HepG2 (cell line): ENCODE data around the gene AMIGO3. TPM values are rescaled to one million over a fixed set of nuclear protein-coding genes. Genes with fewer than 3 reads are reported as not detected.

ENCODE experiments used
- FOXK2 ChIP-seq: fragments of 450-650 bp; IDR thresholded peaks from 2 replicates; pipeline ENCODE4 v1.6.1; 2016
- JUNB ChIP-seq: sonication (generic); formaldehyde crosslinking; IDR thresholded peaks from 2 replicates; pipeline ENCODE4 v1.8.0; 2022; ENCODE audit warnings: missing genetic modification reagents, mild to moderate bottlenecking, borderline replicate concordance
- SP1 ChIP-seq, 2 experiments: fragments of 450-650 bp in 1 of 2; sonication (generic) in 1 of 2; formaldehyde crosslinking in 1 of 2; IDR thresholded peaks; 2 replicates each; pipeline versions ENCODE4 v1.4.0 to v1.6.1; 2016 to 2020; ENCODE audit warnings: missing genetic modification reagents in 1 of 2
- TMF1 ChIP-seq: sonication (generic); formaldehyde crosslinking; IDR thresholded peaks from 2 replicates; pipeline ENCODE4 v1.8.1; 2022; ENCODE audit warnings: low read depth, missing genetic modification reagents
- ZNF10 ChIP-seq: sonication (generic); formaldehyde crosslinking; IDR thresholded peaks from 2 replicates; pipeline ENCODE4 v1.4.0; 2020; ENCODE audit warnings: mild to moderate bottlenecking, low read depth, missing genetic modification reagents, borderline replicate concordance
- polyA plus RNA-seq, 8 experiments: library from polyadenylated mRNA; depleted of rRNA in 3 of 8; stranded (reverse) in 7 of 8; unstranded in 1 of 8; fragments of >200 nt; fragmentation: Illumina TruSeq in 4 of 8; extraction: Trizol in 4 of 8; gene quantifications; 2 replicates each; pipeline versions ENCODE4 v1.2.1 to v1.2.3, GENCODE V29; 2011 to 2016; ENCODE audit warnings: low read depth in 4 of 8, missing spikeins in 1 of 8, mixed read lengths in 1 of 8; ENCODE audit not compliant: insufficient read depth in 1 of 8
- total RNA-seq, 5 experiments: library from RNA; depleted of rRNA; stranded (reverse); fragments of >200 nt; fragmentation: Illumina TruSeq; extraction: Trizol; gene quantifications; 2 replicates each; pipeline ENCODE4 v1.2.3, GENCODE V29; 2016; ENCODE audit warnings: low read depth in 1 of 5
- TF ChIP-seq, protein P1 (sequence below): sonication (generic); formaldehyde crosslinking; IDR thresholded peaks from 2 replicates; pipeline ENCODE4 v1.5.0; 2020; ENCODE audit warnings: mild to moderate bottlenecking, missing genetic modification reagents
- TF ChIP-seq, protein P2 (sequence below): sonication (generic); formaldehyde crosslinking; conservative IDR thresholded peaks from 2 replicates; pipeline ENCODE4 v1.4.0; 2020; ENCODE audit warnings: missing genetic modification reagents
- TF ChIP-seq, protein P3 (sequence below): IDR thresholded peaks from 2 replicates; pipeline ENCODE4 v1.6.1; 2016; ENCODE audit warnings: low read depth, missing genetic modification reagents, missing compliant biosample characterization
- TF ChIP-seq, protein P4 (sequence below): sonication (generic); formaldehyde crosslinking; IDR thresholded peaks from 2 replicates; pipeline ENCODE4 v1.8.1; 2023; ENCODE audit warnings: missing genetic modification reagents, inconsistent platforms, borderline replicate concordance

AMIGO3 gene
- total and polyA plus RNA-seq, 2 of the 13 experiments (the other 11 are each of a cell fraction or from before 2014, with no cell fraction given), result 0.35 TPM; not detected in 1

DNA sequence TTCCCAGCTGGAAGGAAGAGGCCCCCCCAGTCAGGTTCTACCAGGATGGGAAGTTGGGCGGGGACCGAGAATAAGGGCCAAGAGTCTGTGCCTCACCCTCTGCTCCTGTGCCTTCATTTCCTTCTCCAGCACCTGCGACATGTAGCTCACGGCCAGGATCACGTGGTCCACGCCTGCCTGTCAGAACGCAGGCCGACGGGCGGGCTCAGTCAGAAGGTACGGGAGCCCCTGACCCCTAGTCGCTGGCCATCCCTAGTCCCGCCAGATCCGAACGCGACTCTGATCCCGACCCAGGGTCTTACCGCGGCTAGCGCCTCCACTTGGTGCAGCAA, 3.8 kb upstream of the AMIGO3 start (continued):
- TF ChIP-seq, protein P1, sequence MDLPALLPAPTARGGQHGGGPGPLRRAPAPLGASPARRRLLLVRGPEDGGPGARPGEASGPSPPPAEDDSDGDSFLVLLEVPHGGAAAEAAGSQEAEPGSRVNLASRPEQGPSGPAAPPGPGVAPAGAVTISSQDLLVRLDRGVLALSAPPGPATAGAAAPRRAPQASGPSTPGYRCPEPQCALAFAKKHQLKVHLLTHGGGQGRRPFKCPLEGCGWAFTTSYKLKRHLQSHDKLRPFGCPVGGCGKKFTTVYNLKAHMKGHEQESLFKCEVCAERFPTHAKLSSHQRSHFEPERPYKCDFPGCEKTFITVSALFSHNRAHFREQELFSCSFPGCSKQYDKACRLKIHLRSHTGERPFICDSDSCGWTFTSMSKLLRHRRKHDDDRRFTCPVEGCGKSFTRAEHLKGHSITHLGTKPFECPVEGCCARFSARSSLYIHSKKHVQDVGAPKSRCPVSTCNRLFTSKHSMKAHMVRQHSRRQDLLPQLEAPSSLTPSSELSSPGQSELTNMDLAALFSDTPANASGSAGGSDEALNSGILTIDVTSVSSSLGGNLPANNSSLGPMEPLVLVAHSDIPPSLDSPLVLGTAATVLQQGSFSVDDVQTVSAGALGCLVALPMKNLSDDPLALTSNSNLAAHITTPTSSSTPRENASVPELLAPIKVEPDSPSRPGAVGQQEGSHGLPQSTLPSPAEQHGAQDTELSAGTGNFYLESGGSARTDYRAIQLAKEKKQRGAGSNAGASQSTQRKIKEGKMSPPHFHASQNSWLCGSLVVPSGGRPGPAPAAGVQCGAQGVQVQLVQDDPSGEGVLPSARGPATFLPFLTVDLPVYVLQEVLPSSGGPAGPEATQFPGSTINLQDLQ (CRISPR knock-in tag), result peak; percentile 66; the same call in 1 of the 2 replicates
- TF ChIP-seq, protein P2, sequence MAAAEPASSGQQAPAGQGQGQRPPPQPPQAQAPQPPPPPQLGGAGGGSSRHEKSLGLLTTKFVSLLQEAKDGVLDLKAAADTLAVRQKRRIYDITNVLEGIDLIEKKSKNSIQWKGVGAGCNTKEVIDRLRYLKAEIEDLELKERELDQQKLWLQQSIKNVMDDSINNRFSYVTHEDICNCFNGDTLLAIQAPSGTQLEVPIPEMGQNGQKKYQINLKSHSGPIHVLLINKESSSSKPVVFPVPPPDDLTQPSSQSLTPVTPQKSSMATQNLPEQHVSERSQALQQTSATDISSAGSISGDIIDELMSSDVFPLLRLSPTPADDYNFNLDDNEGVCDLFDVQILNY (CRISPR knock-in tag), result no peak
- TF ChIP-seq JUNB (CRISPR knock-in tag), result no peak
- TF ChIP-seq, protein P3, sequence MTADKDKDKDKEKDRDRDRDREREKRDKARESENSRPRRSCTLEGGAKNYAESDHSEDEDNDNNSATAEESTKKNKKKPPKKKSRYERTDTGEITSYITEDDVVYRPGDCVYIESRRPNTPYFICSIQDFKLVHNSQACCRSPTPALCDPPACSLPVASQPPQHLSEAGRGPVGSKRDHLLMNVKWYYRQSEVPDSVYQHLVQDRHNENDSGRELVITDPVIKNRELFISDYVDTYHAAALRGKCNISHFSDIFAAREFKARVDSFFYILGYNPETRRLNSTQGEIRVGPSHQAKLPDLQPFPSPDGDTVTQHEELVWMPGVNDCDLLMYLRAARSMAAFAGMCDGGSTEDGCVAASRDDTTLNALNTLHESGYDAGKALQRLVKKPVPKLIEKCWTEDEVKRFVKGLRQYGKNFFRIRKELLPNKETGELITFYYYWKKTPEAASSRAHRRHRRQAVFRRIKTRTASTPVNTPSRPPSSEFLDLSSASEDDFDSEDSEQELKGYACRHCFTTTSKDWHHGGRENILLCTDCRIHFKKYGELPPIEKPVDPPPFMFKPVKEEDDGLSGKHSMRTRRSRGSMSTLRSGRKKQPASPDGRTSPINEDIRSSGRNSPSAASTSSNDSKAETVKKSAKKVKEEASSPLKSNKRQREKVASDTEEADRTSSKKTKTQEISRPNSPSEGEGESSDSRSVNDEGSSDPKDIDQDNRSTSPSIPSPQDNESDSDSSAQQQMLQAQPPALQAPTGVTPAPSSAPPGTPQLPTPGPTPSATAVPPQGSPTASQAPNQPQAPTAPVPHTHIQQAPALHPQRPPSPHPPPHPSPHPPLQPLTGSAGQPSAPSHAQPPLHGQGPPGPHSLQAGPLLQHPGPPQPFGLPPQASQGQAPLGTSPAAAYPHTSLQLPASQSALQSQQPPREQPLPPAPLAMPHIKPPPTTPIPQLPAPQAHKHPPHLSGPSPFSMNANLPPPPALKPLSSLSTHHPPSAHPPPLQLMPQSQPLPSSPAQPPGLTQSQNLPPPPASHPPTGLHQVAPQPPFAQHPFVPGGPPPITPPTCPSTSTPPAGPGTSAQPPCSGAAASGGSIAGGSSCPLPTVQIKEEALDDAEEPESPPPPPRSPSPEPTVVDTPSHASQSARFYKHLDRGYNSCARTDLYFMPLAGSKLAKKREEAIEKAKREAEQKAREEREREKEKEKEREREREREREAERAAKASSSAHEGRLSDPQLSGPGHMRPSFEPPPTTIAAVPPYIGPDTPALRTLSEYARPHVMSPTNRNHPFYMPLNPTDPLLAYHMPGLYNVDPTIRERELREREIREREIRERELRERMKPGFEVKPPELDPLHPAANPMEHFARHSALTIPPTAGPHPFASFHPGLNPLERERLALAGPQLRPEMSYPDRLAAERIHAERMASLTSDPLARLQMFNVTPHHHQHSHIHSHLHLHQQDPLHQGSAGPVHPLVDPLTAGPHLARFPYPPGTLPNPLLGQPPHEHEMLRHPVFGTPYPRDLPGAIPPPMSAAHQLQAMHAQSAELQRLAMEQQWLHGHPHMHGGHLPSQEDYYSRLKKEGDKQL, result no peak
- no peak for TF ChIP-seq FOXK2
- TF ChIP-seq, protein P4, sequence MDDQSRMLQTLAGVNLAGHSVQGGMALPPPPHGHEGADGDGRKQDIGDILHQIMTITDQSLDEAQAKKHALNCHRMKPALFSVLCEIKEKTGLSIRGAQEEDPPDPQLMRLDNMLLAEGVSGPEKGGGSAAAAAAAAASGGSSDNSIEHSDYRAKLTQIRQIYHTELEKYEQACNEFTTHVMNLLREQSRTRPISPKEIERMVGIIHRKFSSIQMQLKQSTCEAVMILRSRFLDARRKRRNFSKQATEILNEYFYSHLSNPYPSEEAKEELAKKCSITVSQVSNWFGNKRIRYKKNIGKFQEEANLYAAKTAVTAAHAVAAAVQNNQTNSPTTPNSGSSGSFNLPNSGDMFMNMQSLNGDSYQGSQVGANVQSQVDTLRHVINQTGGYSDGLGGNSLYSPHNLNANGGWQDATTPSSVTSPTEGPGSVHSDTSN, result no peak
- TF ChIP-seq SP1 (IDR thresholded peaks at IDR 0.05), result no peak
- TF ChIP-seq SP1 (CRISPR knock-in tag; IDR thresholded peaks at IDR 0.05), result no peak
- TF ChIP-seq TMF1 (CRISPR knock-in tag), result no peak
- TF ChIP-seq ZNF10, result no peak
